Activated T-cell treated with anti-CD3 and anti-CD28 coated beads for 24 hours (primary cell): ENCODE measurements around the gene IL1B.

Experiments
- DNase-seq: peaks from one replicate; pipeline ENCODE4 v3.0.0-alpha.2; 2020; ENCODE audit warnings: low read depth

The IL1B gene

GRCh38 chr2:112829101-112829960 lies 7.2 kb downstream of the IL1B start:
- DNase-seq, result no peak

GRCh38 chr2:112828251-112828691 lies 8.3 kb downstream of the IL1B start:
- no peak for DNase-seq

GRCh38 chr2:112827604-112828185 lies 8.9 kb downstream of the IL1B start:
- DNase-seq, result no peak

GRCh38 chr2:112827009-112827408 lies 9.6 kb downstream of the IL1B start:
- no peak for DNase-seq

GRCh38 chr2:112825706-112826105 lies 10.9 kb downstream of the IL1B start:
- DNase-seq, result no peak

GRCh38 chr2:112824694-112825085 lies 11.9 kb downstream of the IL1B start:
- DNase-seq, result no peak

- DNase-seq, result no peak
Observed at GRCh38 chr2:112821682-112822081, 14.9 kb downstream of the IL1B start.

- peak; percentile 14 for DNase-seq
Observed at GRCh38 chr2:112821142-112821541, 15.4 kb downstream of the IL1B start.

GRCh38 chr2:112820343-112820742 lies 16.2 kb downstream of the IL1B start:
- DNase-seq, result no peak

- DNase-seq, result no peak
Observed at GRCh38 chr2:112819081-112819480, 17.5 kb downstream of the IL1B start.

GRCh38 chr2:112818094-112818902 lies 18.3 kb downstream of the IL1B start:
- DNase-seq, result no peak

GRCh38 chr2:112817082-112817689 lies 19.4 kb downstream of the IL1B start:
- no peak for DNase-seq

GRCh38 chr2:112814278-112814677 lies 22.3 kb downstream of the IL1B start:
- no peak for DNase-seq

- DNase-seq, result no peak
Observed at GRCh38 chr2:112813280-112813966, 23.2 kb downstream of the IL1B start.

GRCh38 chr2:112812318-112813267 lies 24.0 kb downstream of the IL1B start:
- DNase-seq, result no peak

- DNase-seq, result peak; percentile 20
Observed at GRCh38 chr2:112811841-112812306, 24.7 kb downstream of the IL1B start.

GRCh38 chr2:112811276-112811831 lies 25.2 kb downstream of the IL1B start:
- no peak for DNase-seq

GRCh38 chr2:112809112-112809511 lies 27.5 kb downstream of the IL1B start:
- DNase-seq, result no peak

GRCh38 chr2:112807233-112807807 lies 29.3 kb downstream of the IL1B start:
- DNase-seq, result no peak

GRCh38 chr2:112805542-112805941 lies 31.0 kb downstream of the IL1B start:
- DNase-seq, result no peak
